HepG2 (cell line): ENCODE results near the gene STX7. TPM values are rescaled to one million over a fixed set of nuclear protein-coding genes. Genes with fewer than 3 reads are reported as not detected.

Experiments used
- ATAC-seq: fragments of 200-7000 bp; cut with Tn5 transposase; 3 replicates; pipeline ENCODE4 v1.9.1; 2020; ENCODE audit warnings: mild to moderate bottlenecking, moderate library complexity
- BruUV-seq: library from RNA; stranded (reverse); fragments of 400-500 nt; replicated peaks from 2 replicates; lab custom pipeline; 2021; lab: Mats Ljungman, UMichigan
- CTCF ChIA-PET: fragments of 300-600 bp; formaldehyde crosslinking; extraction: SDS; loops from one replicate; lab custom pipeline; 2021; ENCODE audit warnings: low total read pairs, inconsistent platforms, low intra/inter-chr PET ratio; lab: Yijun Ruan, JAX
- POLR2A ChIA-PET: fragments of 350-600 bp; sonication (Branson Sonifier 250); formaldehyde crosslinking; loops from one replicate; lab custom pipeline; 2020; ENCODE audit warnings: antibody characterized with exemption, inconsistent platforms; lab: Yijun Ruan, JAX
- DNase-seq: peaks from one replicate; pipeline ENCODE4 v3.0.0-alpha.2; 2015; ENCODE audit warnings: low spot score
- FAIRE-seq: peaks from 3 replicates; lab custom pipeline; 2011; peaks lifted over from hg19 to GRCh38; lab: Jason Lieb, UNC
- H2AFZ ChIP-seq: one replicate; pipeline ENCODE4 v1.6.1; 2011; ENCODE audit warnings: low read length, inconsistent platforms
- H3K27ac ChIP-seq: fragments of 300-600 bp; 3 replicates; pipeline ENCODE4 v1.8.0; 2011; ENCODE audit warnings: mixed run types, mild to moderate bottlenecking, mixed read lengths, low read length, inconsistent platforms; ENCODE audit not compliant: insufficient read depth; ENCODE audit errors: extremely low read length
- H3K27me3 ChIP-seq, 2 experiments: fragments of 200-600 bp in 1 of 2; 2 replicates in 1 of 2; 3 replicates in 1 of 2; pipeline versions ENCODE4 v1.6.0 to v1.8.0; 2011; ENCODE audit warnings: low read length in 2 of 2, mild to moderate bottlenecking in 2 of 2, moderate library complexity in 2 of 2, inconsistent platforms in 1 of 2; ENCODE audit not compliant: insufficient read depth in 2 of 2, control insufficient read depth in 1 of 2
- H3K36me3 ChIP-seq, 2 experiments: fragments of 200-600 bp in 1 of 2; replicated peaks in 1 of 2; 2 replicates in 1 of 2; 3 replicates in 1 of 2; pipeline versions ENCODE4 v1.5.1 to v1.8.0; 2011; ENCODE audit warnings: low read length in 2 of 2, inconsistent platforms in 1 of 2; ENCODE audit not compliant: insufficient read depth in 2 of 2, control insufficient read depth in 1 of 2
- H3K4me1 ChIP-seq: 2 replicates; pipeline ENCODE4 v1.5.1; 2012; ENCODE audit warnings: low read length, inconsistent platforms; ENCODE audit not compliant: insufficient read depth
- H3K4me2 ChIP-seq: 2 replicates; pipeline ENCODE4 v1.6.0; 2011; ENCODE audit warnings: low read depth, low read length, inconsistent platforms
- H3K4me3 ChIP-seq, 3 experiments: fragments of 200-600 bp in 1 of 3; sonication (generic), shearing (Covaris generic) in 1 of 3; replicated peaks in 1 of 3; 2 replicates each; pipeline ENCODE4 v1.5.1; 2011 to 2016; ENCODE audit warnings: low read length in 3 of 3, inconsistent platforms in 2 of 3, low read depth in 2 of 3, mild to moderate bottlenecking in 2 of 3, control low read depth in 1 of 3, mixed read lengths in 1 of 3; ENCODE audit not compliant: insufficient read depth in 1 of 3
- H3K79me2 ChIP-seq: one replicate; pipeline ENCODE4 v1.6.1; 2011; ENCODE audit warnings: low read length, inconsistent platforms; ENCODE audit not compliant: insufficient read depth
- H3K9ac ChIP-seq: 2 replicates; pipeline ENCODE4 v1.6.0; 2011; ENCODE audit warnings: mild to moderate bottlenecking, low read depth, low read length, inconsistent platforms; ENCODE audit not compliant: insufficient read depth
- H3K9me3 ChIP-seq: 2 replicates; pipeline ENCODE4 v1.5.1; 2012; ENCODE audit warnings: mild to moderate bottlenecking, low read length
- H4K20me1 ChIP-seq: 2 replicates; pipeline ENCODE4 v1.6.0; 2011; ENCODE audit warnings: inconsistent platforms, mild to moderate bottlenecking, low read length, moderate library complexity; ENCODE audit not compliant: insufficient read depth
- MAFK ChIP-seq, 2 experiments: IDR thresholded peaks in 1 of 2; conservative IDR thresholded peaks in 1 of 2; 2 replicates each; pipeline ENCODE4 v1.6.1; 2011; ENCODE audit warnings: improper control_type of control experiment in 2 of 2, low read length in 2 of 2
- RAD51 ChIP-seq: fragments of 450-650 bp; IDR thresholded peaks from 2 replicates; pipeline ENCODE4 v1.6.1; 2016; ENCODE audit warnings: borderline replicate concordance
- RBM22 ChIP-seq: fragments of 200-400 bp; formaldehyde crosslinking; optimal IDR thresholded peaks from 2 replicates; pipeline ENCODE3; 2017; ENCODE audit warnings: mild to moderate bottlenecking, low read length, moderate library complexity
- ZKSCAN8 ChIP-seq: IDR thresholded peaks from 2 replicates; pipeline ENCODE4 v1.6.1; 2016; ENCODE audit warnings: borderline replicate concordance, missing genetic modification reagents, missing compliant biosample characterization
- WGBS: methylation state at CpG from one replicate; pipeline ENCODE4 v1.1.6; 2017; ENCODE audit warnings: low lambda C conversion rate; 5-methylcytosine and 5-hydroxymethylcytosine counted together
- in situ Hi-C: cut with HindIII; loops from 2 replicates; pipeline ENCODE4 v1.10.0; 2017; ENCODE audit warnings: low pct_unique_long_range_greater_than_20kb; ENCODE audit not compliant: extremely low pct_ligation_motif_present
- intact Hi-C: fragments of 100-400 bp; cut with micrococcal nuclease; formaldehyde crosslinking; loops from one replicate; pipeline ENCODE4 v1.10.0; 2022; ENCODE audit not compliant: unreplicated experiment
- polyA plus RNA-seq, 8 experiments: library from polyadenylated mRNA; depleted of rRNA in 3 of 8; stranded (reverse) in 7 of 8; unstranded in 1 of 8; fragments of >200 nt; fragmentation: Illumina TruSeq in 4 of 8; extraction: Trizol in 4 of 8; gene quantifications; 2 replicates each; pipeline versions ENCODE4 v1.2.1 to v1.2.3, GENCODE V29; 2011 to 2016; ENCODE audit warnings: low read depth in 4 of 8, missing spikeins in 1 of 8, mixed read lengths in 1 of 8; ENCODE audit not compliant: insufficient read depth in 1 of 8
- total RNA-seq, 5 experiments: library from RNA; depleted of rRNA; stranded (reverse); fragments of >200 nt; fragmentation: Illumina TruSeq; extraction: Trizol; gene quantifications; 2 replicates each; pipeline ENCODE4 v1.2.3, GENCODE V29; 2016; ENCODE audit warnings: low read depth in 1 of 5
- TF ChIP-seq, protein P1 (sequence below): sonication (generic); formaldehyde crosslinking; IDR thresholded peaks from 2 replicates; pipeline ENCODE4 v1.8.0; 2022; ENCODE audit warnings: missing genetic modification reagents, mild to moderate bottlenecking, moderate library complexity, borderline replicate concordance

The STX7 gene
- total and polyA plus RNA-seq, 2 of the 13 experiments (the other 11 are each of a cell fraction or from before 2014, with no cell fraction given), result 28.0 to 34.7 TPM

GRCh38 chr6:132458887-132459604 lies 53.9 kb downstream of the STX7 start:
- Histone ChIP-seq H3K4me1 (no peaks in the 10 kb centered on the region), H3K9ac (no peak overlapping the region), H3K27ac (no peak overlapping the region), H2AFZ (no peak overlapping the region), H3K27me3 (no peaks in the 10 kb centered on the region), H3K9me3 (no peaks in the 10 kb centered on the region), H3K4me2 (no peak overlapping the region), H4K20me1 (no peaks in the 10 kb centered on the region), H3K36me3 (peaks cover 5 to 38% of the 10 kb centered on the region in 2 experiments), H3K79me2 (no peaks in the 10 kb centered on the region), H3K4me3 (no peak overlapping the region)
- intact Hi-C loops (no loop called here), in situ Hi-C loops (no loop called here)
- ATAC-seq, result no peak
- FAIRE-seq, result no peak
- 0 out of 4 replicates have a peak, but pooled peaks of 1 of the 2 experiments have one; percentile 7 for TF ChIP-seq MAFK (conservative IDR thresholded peaks at IDR 0.05 in 1 of 2, IDR thresholded peaks at IDR 0.05 in 1 of 2; ENCODE audit: low read length in 2 of 2)
- TF ChIP-seq, protein P1, sequence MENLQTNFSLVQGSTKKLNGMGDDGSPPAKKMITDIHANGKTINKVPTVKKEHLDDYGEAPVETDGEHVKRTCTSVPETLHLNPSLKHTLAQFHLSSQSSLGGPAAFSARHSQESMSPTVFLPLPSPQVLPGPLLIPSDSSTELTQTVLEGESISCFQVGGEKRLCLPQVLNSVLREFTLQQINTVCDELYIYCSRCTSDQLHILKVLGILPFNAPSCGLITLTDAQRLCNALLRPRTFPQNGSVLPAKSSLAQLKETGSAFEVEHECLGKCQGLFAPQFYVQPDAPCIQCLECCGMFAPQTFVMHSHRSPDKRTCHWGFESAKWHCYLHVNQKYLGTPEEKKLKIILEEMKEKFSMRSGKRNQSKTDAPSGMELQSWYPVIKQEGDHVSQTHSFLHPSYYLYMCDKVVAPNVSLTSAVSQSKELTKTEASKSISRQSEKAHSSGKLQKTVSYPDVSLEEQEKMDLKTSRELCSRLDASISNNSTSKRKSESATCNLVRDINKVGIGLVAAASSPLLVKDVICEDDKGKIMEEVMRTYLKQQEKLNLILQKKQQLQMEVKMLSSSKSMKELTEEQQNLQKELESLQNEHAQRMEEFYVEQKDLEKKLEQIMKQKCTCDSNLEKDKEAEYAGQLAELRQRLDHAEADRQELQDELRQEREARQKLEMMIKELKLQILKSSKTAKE (CRISPR knock-in tag), result no peak
- POLR2A ChIA-PET, result no interaction called here
- BruUV-seq, result no TSS peak
- no peak for DNase-seq
- WGBS, result 93% methylated on average over 6 of the region's 6 CpGs
- CTCF ChIA-PET, result no interaction called here

DNA sequence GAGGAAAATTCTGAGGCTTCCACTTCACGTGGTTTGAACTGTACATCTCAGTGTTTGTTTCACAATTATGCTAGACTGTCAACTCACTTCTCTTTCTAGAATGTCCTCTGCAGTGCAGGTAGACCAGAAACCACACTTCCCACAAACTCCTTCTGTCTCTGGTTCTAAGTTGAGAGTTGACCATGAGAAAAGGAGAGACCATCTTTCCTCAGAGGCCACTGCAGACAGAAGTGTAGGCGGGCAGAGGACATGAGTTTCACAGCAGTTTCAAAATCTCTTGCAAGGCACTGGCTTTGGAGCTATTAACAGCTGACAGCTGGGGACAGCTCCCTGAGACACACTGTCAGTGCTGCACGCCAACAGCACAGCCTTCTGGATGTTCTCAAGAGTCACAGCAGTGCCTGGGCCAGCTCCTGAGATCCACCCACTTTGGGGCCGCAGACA lies 56.2 kb downstream of the STX7 start:
- intact Hi-C loops, result no loop called here
- in situ Hi-C loops, result no loop called here
- DNase-seq (no peak), ATAC-seq (peak; percentile 32; the same call in 1 of the 3 replicates)
- CTCF ChIA-PET, result no interaction called here
- 97% methylated on average over 4 of the region's 4 CpGs for WGBS
- no peaks in the 10 kb centered on the region for H3K79me2 ChIP-seq
- POLR2A ChIA-PET, result no interaction called here
- no peak for TF ChIP-seq RAD51
- no peak for TF ChIP-seq ZKSCAN8 (CRISPR knock-in tag)
- TF ChIP-seq RBM22, result peak; percentile 30
- TF ChIP-seq, all 625 proteins: peak for 1
- H3K4me2 ChIP-seq, result no peak overlapping the region
- FAIRE-seq, result no peak
- no peak overlapping the region for H3K4me3 ChIP-seq
- no peaks in the 10 kb centered on the region for H3K9me3 ChIP-seq
- no peaks in the 10 kb centered on the region for H3K27me3 ChIP-seq
- H2AFZ ChIP-seq, result no peak overlapping the region
- no peak overlapping the region for H3K9ac ChIP-seq
- H4K20me1 ChIP-seq, result no peaks in the 10 kb centered on the region
- no TSS peak for BruUV-seq
- H3K36me3 ChIP-seq, result peaks cover 0 to 16% of the 10 kb centered on the region in 2 experiments; a peak in 3 of 5 replicates
- no peak overlapping the region for H3K27ac ChIP-seq
- no peaks in the 10 kb centered on the region for H3K4me1 ChIP-seq
